HG03139 (cell line): Measurements from ENCODE around the gene PTPN7.
"Not testable (repeated sequence)": the region's sequence is repeated elsewhere in the genome, so short reads cannot be mapped to it uniquely, and the experiment has no call there.

Source experiments
- ATAC-seq: cut with Tn5 transposase; IDR thresholded peaks from one replicate; pipeline ENCODE4 v1.9.1; 2021; ENCODE audit not compliant: unreplicated experiment

Gene PTPN7

DNA sequence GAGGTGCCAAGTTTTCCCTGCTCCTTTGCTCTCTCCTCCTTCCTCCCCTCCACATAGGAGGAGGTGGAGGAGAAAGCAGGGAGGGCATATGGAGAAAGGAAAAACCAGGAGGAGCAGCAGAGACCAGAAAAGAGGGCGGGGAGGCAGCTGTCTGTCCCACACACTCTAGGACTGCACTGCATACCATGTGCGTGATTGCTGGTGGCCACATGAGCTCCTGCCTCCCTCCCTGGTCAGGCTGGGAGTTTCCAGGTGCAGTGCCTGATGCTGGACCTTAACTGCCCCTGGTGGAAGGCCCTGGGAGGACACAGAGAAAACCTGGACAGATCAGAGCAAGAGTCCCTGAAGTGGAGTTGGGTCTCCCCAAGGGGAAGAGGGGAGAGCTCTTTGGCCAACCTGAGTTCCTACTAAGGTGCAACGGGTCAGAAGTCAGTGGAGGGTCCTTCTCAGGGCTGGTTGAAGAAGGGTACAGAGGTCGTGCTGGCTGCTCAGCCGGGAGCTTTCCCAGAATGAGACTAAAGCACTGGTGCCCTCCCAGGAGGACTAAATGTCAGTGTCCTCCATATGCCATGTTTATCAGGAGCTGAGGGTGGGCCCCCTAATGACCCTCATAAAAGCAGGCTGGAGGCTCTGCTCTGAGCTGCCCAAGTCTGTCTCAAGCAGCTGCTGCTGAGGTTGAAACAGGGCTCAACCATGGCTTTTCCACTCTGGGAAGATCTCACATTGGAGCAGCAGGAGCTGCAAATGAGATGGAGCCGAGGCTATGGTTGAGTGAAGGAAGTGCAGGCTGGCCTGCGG, 29.7 kb upstream of the PTPN7 start:
- no peak for ATAC-seq

DNA sequence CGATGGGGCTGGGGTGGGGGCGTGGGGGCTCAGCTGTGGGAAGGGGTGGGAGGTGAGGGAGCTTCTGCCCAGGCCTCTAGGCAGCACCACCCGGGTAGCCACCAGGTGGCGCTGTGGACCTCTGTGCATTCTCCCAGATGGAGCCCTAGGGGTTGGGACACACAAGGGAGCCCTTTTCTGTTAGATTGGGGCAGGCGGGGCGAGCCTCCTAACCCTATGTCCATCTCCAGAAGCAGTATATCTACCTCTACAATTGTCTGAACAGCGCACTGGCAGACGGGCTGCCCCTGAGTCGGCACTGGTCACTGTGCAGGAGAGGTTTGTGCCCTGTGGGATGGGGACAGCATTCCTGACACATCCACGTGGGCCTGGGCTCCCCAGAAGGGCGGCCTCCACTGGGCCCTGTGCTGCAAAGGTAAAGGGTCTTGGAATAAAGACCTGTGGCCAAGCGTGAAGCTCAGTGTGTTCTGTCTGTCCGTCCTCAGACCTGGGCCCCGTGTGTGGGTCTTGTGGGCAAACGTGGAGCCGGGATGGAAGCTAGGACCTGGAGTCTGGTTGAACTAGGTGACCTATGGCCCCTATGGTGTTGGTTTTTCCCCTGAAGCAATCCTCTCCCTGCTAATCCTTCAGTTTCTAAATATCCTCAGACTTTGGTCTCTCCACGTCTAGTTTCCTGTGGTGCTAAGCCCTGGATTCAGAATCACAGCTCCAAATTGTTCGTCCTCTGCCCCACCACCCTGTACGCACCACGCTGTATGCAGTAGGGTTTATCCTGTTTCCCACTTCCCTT, 28.8 kb upstream of the PTPN7 start:
- ATAC-seq: no peak

DNA sequence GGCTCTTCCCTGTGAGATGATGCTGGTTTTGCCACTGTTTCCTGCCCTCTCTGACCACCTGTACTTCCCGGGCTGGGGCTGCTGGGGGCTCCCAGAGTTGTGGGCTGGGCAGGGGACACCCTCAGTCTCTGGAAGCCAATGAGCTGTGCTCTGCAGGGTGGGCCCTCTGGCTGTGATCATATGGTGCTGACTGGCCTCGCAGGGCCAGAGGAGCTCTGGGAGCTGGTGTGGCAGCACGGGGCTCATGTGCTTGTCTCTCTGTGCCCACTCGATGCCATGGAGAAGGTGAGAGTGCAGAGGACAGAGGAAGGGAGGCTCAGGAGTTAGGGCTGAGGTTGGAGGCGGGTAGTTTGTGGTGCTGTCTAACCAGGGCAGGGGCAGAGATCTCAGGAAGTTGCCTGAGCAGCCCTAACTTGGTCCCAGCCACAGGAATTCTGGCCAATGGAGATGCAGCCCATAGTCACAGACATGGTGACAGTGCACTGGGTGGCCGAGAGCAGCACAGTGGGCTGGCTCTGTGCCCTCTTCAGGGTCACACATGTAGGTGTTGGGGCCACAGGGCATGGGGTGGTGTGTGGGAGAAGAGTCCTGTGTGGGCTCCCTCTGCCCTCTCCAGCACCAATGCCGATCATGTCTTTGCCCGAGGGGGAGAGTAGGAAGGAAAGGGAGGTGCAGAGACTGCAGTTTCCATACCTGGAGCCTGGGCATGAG, 27.4 kb upstream of the PTPN7 start:
- no peak for ATAC-seq

DNA sequence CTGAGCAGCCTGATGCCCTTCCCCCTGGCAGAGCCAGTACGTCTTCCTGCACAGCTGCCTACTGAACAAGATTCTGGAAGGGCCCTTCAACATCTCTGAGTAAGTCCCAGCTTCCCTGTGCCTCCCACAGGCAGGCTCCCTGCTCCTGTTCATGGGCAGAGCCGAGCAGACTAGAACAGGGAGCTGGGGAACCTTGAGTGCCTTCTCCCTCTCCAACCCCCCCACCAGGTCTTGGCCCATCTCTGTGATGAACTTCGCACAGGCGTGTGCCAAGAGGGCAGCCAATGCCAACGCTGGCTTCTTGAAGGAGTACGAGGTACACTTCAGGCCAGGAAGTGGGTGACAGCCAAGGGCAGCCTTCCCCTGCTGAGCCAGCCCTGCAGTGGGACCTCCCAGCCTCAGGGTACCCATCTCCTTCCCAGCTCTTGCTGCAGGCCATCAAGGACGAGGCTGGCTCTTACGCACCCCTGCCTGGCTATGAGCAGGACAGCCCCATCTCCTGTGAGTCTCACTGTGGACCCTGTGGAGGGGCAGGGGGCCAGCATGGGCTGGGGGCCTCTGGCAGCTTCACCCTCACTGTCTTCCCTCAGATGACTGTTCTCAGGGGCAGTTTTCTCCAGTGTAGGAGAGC, 26.8 kb upstream of the PTPN7 start:
- no peak for ATAC-seq

DNA sequence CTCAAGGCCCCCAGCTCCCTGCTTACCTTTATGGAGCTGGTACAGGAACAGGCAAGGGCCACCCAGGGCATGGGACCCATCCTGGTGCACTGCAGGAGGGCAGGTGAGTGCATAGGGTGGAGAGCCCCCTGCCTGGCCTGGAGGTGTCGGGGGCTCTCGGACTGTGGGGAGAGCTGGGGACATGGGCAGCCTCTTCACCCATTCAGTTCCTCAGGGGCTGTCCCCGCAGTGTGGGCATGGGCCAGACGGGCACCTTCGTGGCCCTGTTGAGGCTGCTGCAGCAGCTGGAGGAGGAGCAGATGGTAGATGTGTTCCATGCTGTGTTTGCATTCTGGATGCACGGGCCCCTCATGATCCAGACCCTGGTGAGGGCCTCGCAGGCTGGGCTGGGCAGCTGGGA, 25.9 kb upstream of the PTPN7 start:
- no peak for ATAC-seq

DNA sequence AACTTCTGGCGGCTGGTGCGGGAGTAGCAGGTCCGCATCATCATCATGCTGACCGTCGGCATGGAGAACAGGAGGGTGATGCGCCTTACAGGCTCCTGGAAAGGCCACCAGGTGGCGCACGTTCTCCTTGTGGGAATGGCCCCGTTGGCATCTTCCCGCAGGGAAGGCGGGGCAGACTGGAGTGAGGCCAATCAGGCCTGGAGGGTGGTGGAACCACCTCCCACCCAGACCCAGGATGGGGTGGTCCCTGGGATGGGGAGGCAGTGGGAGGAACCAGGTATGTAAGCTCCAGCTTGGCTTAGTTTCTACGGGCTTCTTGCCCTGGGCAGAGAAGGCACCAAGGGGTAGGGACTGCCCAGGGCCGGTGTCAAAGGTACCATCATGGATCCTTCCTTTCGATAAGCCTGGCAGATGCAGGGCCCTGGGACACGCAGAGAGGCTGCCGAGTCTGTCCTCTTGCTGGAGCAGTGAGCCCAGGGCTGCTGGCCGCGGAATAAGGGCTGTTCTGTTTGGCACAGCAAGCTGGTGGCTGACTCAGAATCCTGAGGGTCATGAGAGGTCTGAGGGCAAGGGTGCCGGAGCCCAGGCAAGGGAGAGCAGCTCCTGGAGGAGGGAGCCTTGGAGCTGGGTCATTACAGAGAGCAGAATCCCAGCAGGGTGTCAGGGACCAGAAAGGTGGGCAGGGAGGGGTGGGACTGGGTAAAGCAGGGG, 24.5 kb upstream of the PTPN7 start:
- ATAC-seq: no peak

DNA sequence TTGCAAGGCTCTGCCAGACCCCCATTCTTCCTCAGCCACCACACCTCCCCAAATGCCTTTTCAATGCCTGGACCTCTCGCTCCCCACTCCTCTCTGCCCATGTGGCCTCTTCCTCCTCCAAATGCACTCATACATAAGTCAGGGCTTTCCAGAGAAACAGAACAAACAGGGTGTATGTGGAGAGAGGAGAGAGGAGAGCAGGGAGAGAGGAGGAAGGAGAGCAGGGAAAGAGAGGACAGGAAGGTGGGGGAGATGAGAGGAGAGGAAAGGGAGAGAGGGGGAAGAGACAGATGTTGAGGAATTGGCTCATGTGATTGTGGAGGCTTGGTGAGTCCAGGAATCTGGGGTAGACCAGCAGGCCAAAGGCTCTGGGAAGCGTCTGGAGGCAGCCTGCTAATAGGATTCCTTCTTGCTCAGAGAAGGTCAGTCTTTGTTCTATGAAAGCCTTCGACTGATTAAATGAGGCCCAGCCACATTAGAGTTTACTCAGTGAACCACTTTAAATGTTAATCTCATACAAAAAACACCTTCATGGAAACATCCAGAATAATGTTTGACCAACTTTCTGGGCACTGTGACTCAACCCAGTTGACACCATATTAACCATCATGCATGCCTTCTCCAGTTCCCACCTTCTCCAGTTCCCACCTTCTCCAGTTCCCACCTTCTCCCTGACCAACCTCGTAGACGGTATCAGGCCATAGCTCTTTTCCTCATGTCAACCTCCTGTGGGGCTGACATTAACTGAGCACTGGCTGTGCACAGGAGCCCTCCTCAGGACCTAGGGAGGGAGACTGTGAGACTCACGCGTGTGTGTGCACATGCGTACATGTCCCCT, 21.9 kb upstream of the PTPN7 start:
- no peak for ATAC-seq

DNA sequence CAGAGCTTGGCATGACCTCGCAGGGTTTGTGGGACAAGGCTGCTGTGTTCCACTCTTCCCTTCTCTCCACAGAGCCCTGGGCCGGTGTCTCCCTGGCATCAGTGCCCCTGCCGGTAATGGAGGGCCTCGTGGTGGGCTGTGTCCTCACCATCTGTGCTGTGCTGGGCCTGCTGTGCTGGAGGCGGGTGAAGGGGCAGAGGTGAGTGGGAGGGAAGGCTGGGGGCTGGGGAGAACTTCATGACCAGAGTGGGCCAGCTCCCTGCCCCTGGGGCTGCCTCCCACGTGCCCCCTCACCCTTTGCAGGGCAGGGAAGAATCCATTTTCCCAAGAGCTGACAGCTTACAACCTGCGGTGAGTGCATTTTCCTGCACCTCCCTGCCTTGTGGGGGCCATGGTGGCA, 21.2 kb upstream of the PTPN7 start:
- no peak for ATAC-seq

DNA sequence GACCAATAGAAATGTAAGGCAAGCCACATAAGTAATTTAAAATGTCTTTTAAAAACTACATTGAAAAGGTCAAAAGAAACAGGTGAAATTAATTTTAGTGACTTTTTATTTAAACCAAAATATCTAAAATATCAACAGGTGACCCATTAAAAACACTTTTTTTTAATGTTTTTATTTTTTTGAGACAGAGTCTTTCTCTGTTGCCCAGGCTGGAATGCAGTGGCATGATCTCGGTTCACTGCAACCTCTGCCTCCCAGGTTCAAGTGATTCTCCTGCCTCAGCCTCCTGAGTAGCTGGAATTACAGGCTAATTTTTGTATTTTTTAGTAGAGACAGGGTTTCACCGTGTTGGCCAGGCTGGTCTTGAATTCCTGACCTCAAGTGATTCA, 20.3 kb upstream of the PTPN7 start:
- not testable (repeated sequence) for ATAC-seq

DNA sequence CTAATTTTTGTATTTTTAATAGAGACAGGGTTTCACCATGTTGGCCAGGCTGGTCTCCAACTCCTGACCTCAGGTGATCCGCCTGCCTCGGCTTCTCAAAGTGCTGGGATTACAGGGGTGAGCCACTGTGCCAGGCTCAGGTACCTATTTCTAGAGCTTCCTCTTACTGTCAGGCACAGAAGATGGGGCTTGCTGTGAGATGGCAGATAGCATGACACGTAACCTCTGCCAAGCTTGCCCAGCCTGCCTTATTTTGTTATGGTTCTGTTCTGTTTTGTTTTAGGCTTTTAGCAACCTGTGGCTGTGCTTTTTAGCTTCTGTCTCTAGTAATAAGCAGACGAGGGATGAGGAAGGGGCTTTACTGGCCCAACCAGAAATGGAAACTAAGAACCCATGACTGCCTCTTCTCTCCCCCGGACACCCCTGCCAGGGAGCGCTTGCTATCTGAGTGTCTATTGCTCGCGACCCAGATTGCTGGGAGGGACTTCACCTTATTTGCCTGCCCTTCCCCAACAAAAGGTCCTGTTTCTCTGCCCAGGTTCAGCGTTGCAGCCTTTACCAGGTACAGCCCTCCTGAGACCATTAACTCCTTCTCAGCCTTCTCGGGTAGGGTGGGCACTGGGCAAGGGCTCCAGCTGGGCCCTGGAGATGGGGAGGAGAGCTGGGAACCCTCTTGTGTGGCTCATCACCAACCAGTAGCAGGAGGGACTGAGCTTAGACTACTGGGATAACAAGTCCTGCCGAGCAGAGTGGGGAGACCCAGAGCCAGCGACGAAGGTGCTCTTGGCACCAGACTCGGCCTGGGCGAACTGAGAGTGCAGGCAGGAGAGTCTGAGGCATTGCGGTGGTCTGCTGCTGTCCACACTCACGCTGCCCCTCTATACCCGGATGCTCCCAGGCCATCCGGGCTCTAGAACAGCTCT, 19.7 kb upstream of the PTPN7 start:
- ATAC-seq: no peak

DNA sequence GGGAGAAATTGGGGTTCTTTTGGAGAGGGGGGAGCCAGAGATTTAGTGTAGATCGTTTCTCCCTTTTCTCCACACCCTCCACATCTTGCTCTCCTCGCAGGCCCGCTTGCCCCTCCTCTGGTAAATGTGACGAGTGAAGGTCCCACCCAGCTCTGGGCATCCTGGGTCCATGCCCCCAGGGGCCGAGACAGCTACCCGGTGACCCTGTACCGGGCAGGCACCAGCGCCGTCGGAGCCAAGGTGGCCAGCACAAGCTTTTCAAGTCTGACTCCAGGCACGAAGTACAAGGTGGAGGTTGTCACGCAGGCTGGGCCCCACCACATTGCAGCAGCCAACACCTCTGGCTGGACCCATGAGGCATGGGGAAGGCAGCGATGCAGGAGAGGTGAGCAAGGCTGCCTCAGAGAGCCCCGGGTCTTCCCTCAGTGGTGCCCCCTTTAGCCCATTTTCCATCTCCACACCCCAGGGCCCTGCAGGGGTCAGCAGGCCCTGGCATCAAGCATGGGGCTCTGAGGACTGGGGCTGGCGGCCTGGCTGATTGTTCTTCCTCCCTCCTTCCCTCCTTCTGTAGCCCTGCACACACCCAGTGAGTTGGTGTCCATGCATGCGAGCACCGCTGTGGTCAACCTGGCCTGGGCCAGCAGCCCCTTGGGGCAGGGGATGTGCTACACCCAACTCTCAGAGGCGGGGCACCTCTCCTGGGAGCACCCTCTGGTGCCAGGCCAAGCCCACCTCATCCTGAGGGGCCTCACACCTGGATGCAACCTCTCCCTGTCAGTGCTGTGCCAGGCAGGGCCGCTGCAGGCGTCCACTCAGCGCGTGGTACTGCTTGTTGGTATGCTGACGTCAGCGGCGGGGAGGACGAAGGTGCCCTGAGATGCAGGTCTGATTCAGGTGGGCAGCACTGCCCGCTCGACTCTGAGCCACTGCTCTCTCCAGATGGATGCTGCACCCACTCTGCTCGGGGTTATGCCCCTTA, 16.8 kb upstream of the PTPN7 start:
- no peak for ATAC-seq

DNA sequence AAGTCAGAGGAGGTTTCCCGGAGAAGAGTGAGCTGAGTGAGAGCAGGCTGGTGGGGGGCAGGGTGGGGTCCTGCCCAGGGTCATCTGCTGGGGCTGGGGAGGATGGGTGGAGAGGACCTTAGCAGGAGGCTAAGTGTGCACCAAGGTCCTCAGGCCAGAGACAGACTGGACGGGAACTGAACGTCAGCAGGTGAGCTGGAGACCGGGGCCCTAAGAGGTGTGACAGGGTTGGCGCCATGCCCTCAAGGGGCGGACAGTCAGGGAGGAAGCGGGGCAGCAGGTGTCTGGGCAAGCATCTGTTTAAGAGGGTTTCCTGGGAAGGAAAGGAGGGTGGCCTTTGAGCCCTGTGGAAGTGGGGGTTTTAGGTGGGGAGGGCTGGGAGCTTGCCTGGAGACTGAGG, 13.6 kb upstream of the PTPN7 start:
- ATAC-seq: no peak

DNA sequence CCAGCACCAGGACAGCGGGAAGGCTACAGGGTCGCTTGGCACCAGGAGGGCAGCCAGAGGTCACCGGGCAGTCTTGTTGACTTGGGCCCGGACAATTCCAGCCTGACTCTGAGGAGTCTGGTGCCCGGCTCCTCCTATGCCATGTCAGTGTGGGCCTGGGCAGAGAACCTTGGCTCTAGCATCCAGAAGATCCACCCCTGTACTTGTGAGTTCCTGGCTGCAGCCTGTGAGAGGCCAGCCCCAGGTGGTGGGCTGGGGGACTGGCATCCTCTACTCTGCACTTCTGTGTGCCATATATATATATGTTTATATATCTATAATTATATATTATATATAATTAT, 11.6 kb upstream of the PTPN7 start:
- ATAC-seq: no peak

DNA sequence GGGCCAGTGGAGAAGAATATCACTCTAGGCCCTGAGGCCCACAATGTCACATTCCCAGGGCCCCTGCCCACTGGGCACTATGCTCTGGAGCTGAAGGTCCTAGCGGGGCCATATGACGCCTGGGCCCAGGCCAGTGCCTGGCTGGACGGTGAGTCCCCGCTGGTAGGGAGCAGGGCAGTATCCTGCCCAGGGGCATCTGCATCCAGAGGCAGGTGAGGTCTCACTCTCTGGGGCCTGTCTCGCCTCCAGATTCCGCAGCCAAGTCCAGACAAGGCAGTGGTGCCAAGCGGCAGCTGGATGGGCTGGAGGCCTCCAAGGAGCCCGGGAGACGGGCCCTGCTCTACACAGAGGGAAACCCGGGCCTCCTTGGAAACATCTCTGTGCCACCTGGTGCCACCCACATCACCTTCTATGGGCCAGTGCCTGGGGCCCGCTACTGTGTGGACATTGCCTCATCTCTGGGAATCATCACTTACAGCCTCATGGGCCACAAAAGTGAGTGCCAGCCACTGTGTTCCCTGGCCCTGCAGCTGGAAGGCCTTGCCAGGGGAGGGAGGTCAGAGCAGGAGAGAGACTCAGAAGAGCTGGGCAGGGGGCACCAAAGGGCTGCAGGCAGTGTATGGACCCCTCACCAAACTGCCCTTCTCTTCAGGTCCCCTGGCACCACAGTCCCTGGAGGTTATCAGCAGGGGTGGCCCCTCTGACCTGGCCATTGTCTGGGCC, 11.1 kb upstream of the PTPN7 start:
- no peak for ATAC-seq

DNA sequence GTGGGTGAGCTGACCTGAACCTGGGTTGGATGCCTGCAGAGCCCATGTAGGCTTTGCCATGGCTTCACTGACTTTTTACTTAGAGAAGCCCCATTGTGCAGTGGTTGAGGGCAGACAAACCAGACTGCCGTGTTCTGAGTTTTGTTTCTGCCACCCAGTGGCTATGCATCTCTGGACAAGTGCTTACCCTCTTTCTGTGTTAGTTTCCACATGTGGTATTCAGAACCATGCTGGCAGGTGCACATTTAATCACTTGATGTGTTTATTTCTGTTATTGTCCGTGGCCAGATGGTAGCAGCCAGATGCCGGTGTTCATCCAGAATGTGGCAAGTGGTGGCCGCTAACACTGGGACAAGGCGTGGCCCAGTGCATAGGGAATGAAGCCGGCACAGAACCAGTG, 10.3 kb upstream of the PTPN7 start:
- no peak for ATAC-seq

DNA sequence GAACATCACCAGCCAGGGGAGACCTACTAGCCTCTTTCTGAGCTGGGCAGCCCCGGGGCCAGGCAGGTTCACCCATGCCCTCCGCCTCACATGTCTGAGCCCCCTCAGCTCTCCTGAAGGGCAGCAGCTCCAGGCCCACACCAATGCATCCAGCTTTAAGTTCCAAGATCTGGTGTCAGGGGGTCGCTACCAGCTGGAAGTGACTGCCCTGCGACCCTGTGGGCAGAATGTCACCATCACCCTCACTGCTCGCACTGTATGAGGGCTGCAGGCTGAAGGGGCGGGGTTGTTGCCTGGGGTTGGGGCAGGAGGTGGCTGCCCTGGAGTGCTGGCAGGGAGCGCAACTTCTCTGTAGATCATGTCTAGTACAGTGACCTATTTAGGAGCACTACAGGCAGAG, 8.5 kb upstream of the PTPN7 start:
- no peak for ATAC-seq
